ENCODE results near the gene GNG14.
"Not testable (repeated sequence)": the region's sequence is repeated elsewhere in the genome, so short reads cannot be mapped to it uniquely, and the experiment has no call there.

GRCh38 chr19:12678039-12678438 lies 9.8 kb upstream of the GNG14 start:
- TF ChIP-seq, protein P1, sequence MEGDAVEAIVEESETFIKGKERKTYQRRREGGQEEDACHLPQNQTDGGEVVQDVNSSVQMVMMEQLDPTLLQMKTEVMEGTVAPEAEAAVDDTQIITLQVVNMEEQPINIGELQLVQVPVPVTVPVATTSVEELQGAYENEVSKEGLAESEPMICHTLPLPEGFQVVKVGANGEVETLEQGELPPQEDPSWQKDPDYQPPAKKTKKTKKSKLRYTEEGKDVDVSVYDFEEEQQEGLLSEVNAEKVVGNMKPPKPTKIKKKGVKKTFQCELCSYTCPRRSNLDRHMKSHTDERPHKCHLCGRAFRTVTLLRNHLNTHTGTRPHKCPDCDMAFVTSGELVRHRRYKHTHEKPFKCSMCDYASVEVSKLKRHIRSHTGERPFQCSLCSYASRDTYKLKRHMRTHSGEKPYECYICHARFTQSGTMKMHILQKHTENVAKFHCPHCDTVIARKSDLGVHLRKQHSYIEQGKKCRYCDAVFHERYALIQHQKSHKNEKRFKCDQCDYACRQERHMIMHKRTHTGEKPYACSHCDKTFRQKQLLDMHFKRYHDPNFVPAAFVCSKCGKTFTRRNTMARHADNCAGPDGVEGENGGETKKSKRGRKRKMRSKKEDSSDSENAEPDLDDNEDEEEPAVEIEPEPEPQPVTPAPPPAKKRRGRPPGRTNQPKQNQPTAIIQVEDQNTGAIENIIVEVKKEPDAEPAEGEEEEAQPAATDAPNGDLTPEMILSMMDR (IDR thresholded peaks at IDR 0.05; ENCODE audit: insufficient read depth, low read length): not testable (repeated sequence)
- not testable (repeated sequence) for TF ChIP-seq POLR2AphosphoS5 (IDR thresholded peaks at IDR 0.05; ENCODE audit: low read depth); SPI1 (IDR thresholded peaks at IDR 0.05; ENCODE audit: borderline replicate concordance, low read depth); GABPA (IDR thresholded peaks at IDR 0.05; ENCODE audit: low read depth); REST (IDR thresholded peaks at IDR 0.05; ENCODE audit: insufficient replicate concordance, low read depth)

Measured in HL-60 (cell line).